ENCODE measurements around the gene SYNDIG1.

DNA sequence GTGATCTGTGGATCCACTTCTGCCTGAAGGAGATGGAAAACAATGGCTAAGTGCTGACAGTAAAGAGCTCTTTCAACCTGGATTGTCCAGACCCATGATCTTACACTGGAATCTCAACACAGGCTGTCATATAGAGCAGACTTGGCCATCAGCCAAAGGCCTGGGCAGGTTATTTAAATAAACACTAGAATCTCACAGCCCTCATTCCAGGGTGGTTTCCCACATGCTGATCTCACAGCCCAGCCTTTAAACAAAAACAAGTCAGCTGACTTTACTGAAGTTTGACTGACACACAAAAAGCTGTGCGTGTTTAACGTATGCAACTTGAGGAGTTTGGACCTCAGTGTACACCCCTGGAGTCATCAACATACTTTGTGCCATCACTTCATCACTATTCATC is 28.4 kb downstream of the SYNDIG1 start:
- no peak for TF ChIP-seq CTCF (conservative IDR thresholded peaks at IDR 0.05; ENCODE audit: low read depth, low read length)
- TF ChIP-seq POLR2A (IDR thresholded peaks at IDR 0.05; ENCODE audit: low read depth, low read length), result no peak
- TF ChIP-seq ELK1 (IDR thresholded peaks at IDR 0.05; ENCODE audit: borderline replicate concordance, low read depth, low read length), result no peak
- no peak for TF ChIP-seq MXI1 (IDR thresholded peaks at IDR 0.05; ENCODE audit: borderline replicate concordance, low read depth, low read length)
- TF ChIP-seq MAFK (IDR thresholded peaks at IDR 0.05; ENCODE audit: low read depth, low read length), result no peak
- no peak for TF ChIP-seq MAZ (IDR thresholded peaks at IDR 0.05; ENCODE audit: borderline replicate concordance, low read depth, low read length)
- no peak for TF ChIP-seq CEBPB (IDR thresholded peaks at IDR 0.05; ENCODE audit: low read depth, low read length)
- TF ChIP-seq NFE2L2 (IDR thresholded peaks at IDR 0.05; ENCODE audit: low read depth, low read length), result no peak
- no peak for TF ChIP-seq SMC3 (IDR thresholded peaks at IDR 0.05; ENCODE audit: low read depth, low read length)
- no peak for TF ChIP-seq RFX5 (IDR thresholded peaks at IDR 0.05; ENCODE audit: low read depth, low read length)
- TF ChIP-seq BHLHE40 (IDR thresholded peaks at IDR 0.05; ENCODE audit: low read depth, low read length), result no peak
- TF ChIP-seq RAD21 (IDR thresholded peaks at IDR 0.05; ENCODE audit: low read length), result no peak

All from IMR-90 (cell line).